Ectodermal cell (in vitro differentiated cells): ENCODE measurements around the gene ANXA8L1.
"Not testable (repeated sequence)": the region's sequence is repeated elsewhere in the genome, so short reads cannot be mapped to it uniquely, and the experiment has no call there.

Source experiments
- H3K27ac ChIP-seq: 2 replicates; pipeline ENCODE4 v1.7.0; 2013; ENCODE audit warnings: mild to moderate bottlenecking, low read depth, low read length; ENCODE audit not compliant: insufficient read depth, poor library complexity, severe bottlenecking
- H3K27me3 ChIP-seq: 2 replicates; pipeline ENCODE4 v1.7.0; 2013; ENCODE audit warnings: mild to moderate bottlenecking, low read length; ENCODE audit not compliant: insufficient read depth, control insufficient read depth, poor library complexity, severe bottlenecking
- H3K36me3 ChIP-seq: one replicate; pipeline ENCODE4 v1.7.0; 2013; ENCODE audit warnings: low read length; ENCODE audit not compliant: control insufficient read depth, insufficient read depth
- H3K4me1 ChIP-seq: one replicate; pipeline ENCODE4 v1.7.0; 2013; ENCODE audit warnings: low read length; ENCODE audit not compliant: control insufficient read depth, insufficient read depth
- H3K4me3 ChIP-seq: 2 replicates; pipeline ENCODE4 v1.7.0; 2013; ENCODE audit warnings: low read depth, low read length, control low read depth; ENCODE audit not compliant: insufficient read depth
- H3K9me3 ChIP-seq: 2 replicates; pipeline ENCODE4 v1.7.0; 2013; ENCODE audit warnings: mild to moderate bottlenecking, low read length, moderate library complexity; ENCODE audit not compliant: control insufficient read depth
- WGBS, 2 experiments: methylation state at CpG; one replicate each; pipeline ENCODE4 v1.1.7; 2013; ENCODE audit warnings: missing lambda C conversion rate in 2 of 2; 5-methylcytosine and 5-hydroxymethylcytosine counted together

The ANXA8L1 gene

DNA sequence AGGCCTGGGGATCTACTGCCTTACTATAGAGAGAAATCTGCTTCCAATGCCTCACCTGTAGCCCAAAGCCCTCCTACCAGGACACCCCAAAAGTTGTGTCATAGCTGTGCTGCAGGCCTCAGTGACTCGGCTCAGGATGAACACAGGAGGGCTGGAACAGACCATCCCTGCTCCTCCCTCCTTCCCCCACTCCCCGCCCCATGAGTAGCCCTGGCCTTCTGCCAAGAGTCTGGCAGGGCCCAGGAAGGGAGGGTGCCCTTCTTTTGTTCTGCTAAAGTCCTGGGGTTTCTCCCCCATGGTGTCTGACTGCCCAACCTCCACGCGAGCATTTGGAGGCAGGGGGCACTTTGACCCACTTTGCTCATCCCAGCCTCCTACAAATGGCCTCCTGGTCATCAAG lies 65.4 kb downstream of the ANXA8L1 start:
- H3K27me3 ChIP-seq, H3K9me3 ChIP-seq, H3K4me3 ChIP-seq, H3K27ac ChIP-seq, H3K4me1 ChIP-seq, H3K36me3 ChIP-seq: not testable (repeated sequence)
- no CpG with 5 or more reads among the region's 4 CpGs for WGBS, 2 experiments
